Stimulated activated naive CD8-positive, alpha-beta T cell treated with anti-CD3 and anti-CD28 coated beads, Interleukin-15, Interleukin-2, amounts not matched to agents 100 ng/mL and 50 ng/mL, for 24 hours (primary cell): ENCODE measurements around the gene ARHGAP40.
A peak's percentile ranks its signal among the peaks of the same experiment; 100 is the strongest.

Experiments
- H3K27ac Mint-ChIP-seq: one replicate; pipeline ENCODE4 v1.8.0; 2021; ENCODE audit warnings: mild to moderate bottlenecking, mixed read lengths
- H3K27me3 Mint-ChIP-seq: one replicate; pipeline ENCODE4 v1.8.0; 2021; ENCODE audit warnings: mixed read lengths
- H3K36me3 Mint-ChIP-seq: one replicate; pipeline ENCODE4 v1.8.0; 2021; ENCODE audit warnings: low read depth, mixed read lengths
- H3K4me1 Mint-ChIP-seq: one replicate; pipeline ENCODE4 v1.8.0; 2021; ENCODE audit warnings: low read depth, mixed read lengths
- H3K4me3 Mint-ChIP-seq: one replicate; pipeline ENCODE4 v1.8.0; 2021; ENCODE audit warnings: mild to moderate bottlenecking, mixed read lengths
- H3K9me3 Mint-ChIP-seq: one replicate; pipeline ENCODE4 v1.8.0; 2021; ENCODE audit warnings: mixed read lengths

The ARHGAP40 gene

GRCh38 chr20:38645980-38646858 is 44.6 kb downstream of the ARHGAP40 start:
- H3K27me3 Mint-ChIP-seq, result peaks cover 34% of the 10 kb centered on the region
- H3K36me3 Mint-ChIP-seq, result no peaks in the 10 kb centered on the region

GRCh38 chr20:38649275-38649891 is 47.8 kb downstream of the ARHGAP40 start:
- Mint-ChIP-seq H3K36me3 (no peaks in the 10 kb centered on the region), H3K27ac (no peak overlapping the region), H3K9me3 (peaks cover 5% of the 10 kb centered on the region), H3K4me1 (peaks cover 5% of the 10 kb centered on the region), H3K4me3 (no peak overlapping the region), H3K27me3 (peaks cover 43% of the 10 kb centered on the region)

More at GRCh38 chr20:38645980-38646858, 44.6 kb downstream of the ARHGAP40 start:
- H3K9me3 Mint-ChIP-seq, result no peaks in the 10 kb centered on the region
- H3K4me1 Mint-ChIP-seq, result peaks cover 5% of the 10 kb centered on the region
- no peak overlapping the region for H3K27ac Mint-ChIP-seq
- peak overlapping the region; percentile 68 for H3K4me3 Mint-ChIP-seq

- Mint-ChIP-seq H3K27ac (no peak overlapping the region), H3K27me3 (peaks cover 42% of the 10 kb centered on the region), H3K4me1 (peaks cover 5% of the 10 kb centered on the region)
Measured at GRCh38 chr20:38650010-38650409, 48.4 kb downstream of the ARHGAP40 start.

GRCh38 chr20:38651154-38651553 is 49.5 kb downstream of the ARHGAP40 start:
- no peaks in the 10 kb centered on the region for H3K36me3 Mint-ChIP-seq
- H3K4me1 Mint-ChIP-seq, result peaks cover 4% of the 10 kb centered on the region
- H3K27me3 Mint-ChIP-seq, result peaks cover 38% of the 10 kb centered on the region
- no peak overlapping the region for H3K4me3 Mint-ChIP-seq
- peaks cover 5% of the 10 kb centered on the region for H3K9me3 Mint-ChIP-seq
- no peak overlapping the region for H3K27ac Mint-ChIP-seq

More at GRCh38 chr20:38650010-38650409, 48.4 kb downstream of the ARHGAP40 start:
- Mint-ChIP-seq H3K9me3 (peaks cover 5% of the 10 kb centered on the region), H3K4me3 (no peak overlapping the region), H3K36me3 (no peaks in the 10 kb centered on the region)

GRCh38 chr20:38651562-38651961 is 50.0 kb downstream of the ARHGAP40 start:
- Mint-ChIP-seq H3K4me3 (no peak overlapping the region), H3K27ac (no peak overlapping the region), H3K27me3 (peaks cover 34% of the 10 kb centered on the region), H3K9me3 (peaks cover 5% of the 10 kb centered on the region), H3K36me3 (no peaks in the 10 kb centered on the region), H3K4me1 (peaks cover under 1% of the 10 kb centered on the region)

GRCh38 chr20:38652995-38653394 is 51.4 kb downstream of the ARHGAP40 start:
- Mint-ChIP-seq H3K36me3 (no peaks in the 10 kb centered on the region), H3K9me3 (peaks cover 5% of the 10 kb centered on the region), H3K27ac (peak overlapping the region; percentile 43), H3K4me3 (no peak overlapping the region), H3K4me1 (no peaks in the 10 kb centered on the region), H3K27me3 (peaks cover 36% of the 10 kb centered on the region)

- Mint-ChIP-seq H3K27me3 (peaks cover 40% of the 10 kb centered on the region), H3K4me3 (no peak overlapping the region), H3K4me1 (no peaks in the 10 kb centered on the region), H3K9me3 (peaks cover 5% of the 10 kb centered on the region), H3K27ac (no peak overlapping the region), H3K36me3 (no peaks in the 10 kb centered on the region)
Measured at GRCh38 chr20:38657390-38657789, 55.8 kb downstream of the ARHGAP40 start.

- Mint-ChIP-seq H3K4me1 (no peaks in the 10 kb centered on the region), H3K36me3 (no peaks in the 10 kb centered on the region), H3K27ac (no peak overlapping the region), H3K4me3 (no peak overlapping the region), H3K9me3 (no peaks in the 10 kb centered on the region), H3K27me3 (peaks cover 39% of the 10 kb centered on the region)
Measured at GRCh38 chr20:38658879-38659596, 57.4 kb downstream of the ARHGAP40 start.

GRCh38 chr20:38659597-38659880 is 57.9 kb downstream of the ARHGAP40 start:
- no peak overlapping the region for H3K27ac Mint-ChIP-seq
- H3K9me3 Mint-ChIP-seq, result no peaks in the 10 kb centered on the region
- H3K27me3 Mint-ChIP-seq, result peaks cover 43% of the 10 kb centered on the region
- no peak overlapping the region for H3K4me3 Mint-ChIP-seq
- H3K4me1 Mint-ChIP-seq, result no peaks in the 10 kb centered on the region
- H3K36me3 Mint-ChIP-seq, result no peaks in the 10 kb centered on the region

GRCh38 chr20:38660429-38660828 is 58.8 kb downstream of the ARHGAP40 start:
- H3K9me3 Mint-ChIP-seq, result no peaks in the 10 kb centered on the region
- no peak overlapping the region for H3K4me3 Mint-ChIP-seq
- peaks cover 6% of the 10 kb centered on the region for H3K4me1 Mint-ChIP-seq
- no peaks in the 10 kb centered on the region for H3K36me3 Mint-ChIP-seq
- H3K27ac Mint-ChIP-seq, result no peak overlapping the region
- H3K27me3 Mint-ChIP-seq, result peaks cover 41% of the 10 kb centered on the region

- Mint-ChIP-seq H3K27ac (no peak overlapping the region), H3K4me1 (peaks cover 12% of the 10 kb centered on the region), H3K36me3 (no peaks in the 10 kb centered on the region)
Measured at GRCh38 chr20:38663660-38664059, 62.1 kb downstream of the ARHGAP40 start.

GRCh38 chr20:38664284-38664683 is 62.7 kb downstream of the ARHGAP40 start:
- Mint-ChIP-seq H3K4me1 (peaks cover 12% of the 10 kb centered on the region), H3K9me3 (no peaks in the 10 kb centered on the region), H3K27ac (no peak overlapping the region), H3K27me3 (peaks cover 48% of the 10 kb centered on the region), H3K36me3 (no peaks in the 10 kb centered on the region), H3K4me3 (no peak overlapping the region)

More at GRCh38 chr20:38663660-38664059, 62.1 kb downstream of the ARHGAP40 start:
- H3K27me3 Mint-ChIP-seq, result peaks cover 43% of the 10 kb centered on the region
- H3K4me3 Mint-ChIP-seq, result no peak overlapping the region
- H3K9me3 Mint-ChIP-seq, result no peaks in the 10 kb centered on the region

GRCh38 chr20:38665094-38665493 is 63.5 kb downstream of the ARHGAP40 start:
- H3K27me3 Mint-ChIP-seq, result peaks cover 55% of the 10 kb centered on the region

GRCh38 chr20:38665506-38666285 is 64.1 kb downstream of the ARHGAP40 start:
- H3K4me3 Mint-ChIP-seq, result no peak overlapping the region
- H3K27me3 Mint-ChIP-seq, result peaks cover 59% of the 10 kb centered on the region
- H3K27ac Mint-ChIP-seq, result peak overlapping the region; percentile 40
- H3K9me3 Mint-ChIP-seq, result no peaks in the 10 kb centered on the region
- peaks cover 12% of the 10 kb centered on the region for H3K4me1 Mint-ChIP-seq
- H3K36me3 Mint-ChIP-seq, result no peaks in the 10 kb centered on the region

More at GRCh38 chr20:38665094-38665493, 63.5 kb downstream of the ARHGAP40 start:
- peaks cover 12% of the 10 kb centered on the region for H3K4me1 Mint-ChIP-seq
- H3K4me3 Mint-ChIP-seq, result no peak overlapping the region
- H3K36me3 Mint-ChIP-seq, result no peaks in the 10 kb centered on the region
- H3K27ac Mint-ChIP-seq, result no peak overlapping the region
- no peaks in the 10 kb centered on the region for H3K9me3 Mint-ChIP-seq
